Lung (tissue), 12 donors: ENCODE measurements around the gene LEMD2. TPM values are rescaled to one million over a fixed set of nuclear protein-coding genes. Genes with fewer than 3 reads are reported as not detected.

Source experiments
- ATAC-seq: fragments of 200-7000 bp; cut with Tn5 transposase; one replicate; pipeline ENCODE4 v1.9.1; 2020; ENCODE audit warnings: moderate number of reproducible peaks; ENCODE audit not compliant: insufficient read depth, low FRiP score
- DNase-seq, 3 donors: peaks; one replicate each; pipeline ENCODE4 v3.0.0-alpha.2; 2013 to 2017
- H3K27ac ChIP-seq, 2 donors: one replicate each; pipeline ENCODE4 v1.5.1; 2013; ENCODE audit warnings: mild to moderate bottlenecking in 2 of 2, moderate library complexity in 2 of 2, control low read depth in 1 of 2, inconsistent platforms in 1 of 2, low read depth in 1 of 2, low read length in 1 of 2
- H3K27me3 ChIP-seq, 3 donors: one replicate each; pipeline ENCODE4 v1.5.1; 2013; ENCODE audit warnings: low read length in 2 of 3; ENCODE audit not compliant: control insufficient read depth in 3 of 3, insufficient read depth in 3 of 3
- H3K36me3 ChIP-seq, 4 donors: one replicate each; pipeline ENCODE4 v1.5.1; 2013; ENCODE audit warnings: low read length in 4 of 4, mild to moderate bottlenecking in 1 of 4, moderate library complexity in 1 of 4; ENCODE audit not compliant: control insufficient read depth in 4 of 4, insufficient read depth in 4 of 4
- H3K4me1 ChIP-seq, 5 donors: one replicate each; pipeline ENCODE4 v1.5.1; 2013; ENCODE audit warnings: low read length in 5 of 5, mild to moderate bottlenecking in 2 of 5, moderate library complexity in 1 of 5; ENCODE audit not compliant: control insufficient read depth in 5 of 5, insufficient read depth in 5 of 5
- H3K4me3 ChIP-seq: one replicate; pipeline ENCODE4 v1.5.1; 2013; ENCODE audit warnings: mild to moderate bottlenecking, control low read depth, moderate library complexity
- H3K9ac ChIP-seq, 2 donors: one replicate each; pipeline ENCODE4 v1.5.1; 2013; ENCODE audit warnings: low read length in 2 of 2, control low read depth in 1 of 2; ENCODE audit not compliant: insufficient read depth in 1 of 2
- H3K9me3 ChIP-seq, 4 donors: one replicate each; pipeline ENCODE4 v1.5.1; 2013; ENCODE audit warnings: low read length in 3 of 4, mild to moderate bottlenecking in 1 of 4, moderate library complexity in 1 of 4; ENCODE audit not compliant: control insufficient read depth in 4 of 4, insufficient read depth in 3 of 4
- CTCF ChIP-seq: IDR thresholded peaks from 2 replicates; pipeline ENCODE4 v1.5.1; 2012; ENCODE audit warnings: mild to moderate bottlenecking; ENCODE audit errors: control extremely low read depth, extremely low read depth
- WGBS, 2 donors: extraction: QIAGEN DNeasy Blood & Tissue Kit; methylation state at CpG; one replicate each; pipeline ENCODE4 v1.1.7; 2013; 5-methylcytosine and 5-hydroxymethylcytosine counted together
- polyA plus RNA-seq, 2 donors: library from polyadenylated mRNA; stranded (reverse); fragments of 200-250 nt; gene quantifications; one replicate each; pipeline ENCODE4 v1.2.1, GENCODE V29; 2013
- total RNA-seq, 2 donors: library from RNA; depleted of rRNA in 1 of 2; stranded (reverse); fragments of >200 nt in 1 of 2; gene quantifications; one replicate each; pipeline ENCODE4 v1.2.1, GENCODE V29; 2014 to 2021
- donor health status: control.
- donor health status: control.
- donor health status: Bipolar disorder and iron deficiency.
- donor health status: healthy.
- donor health status: DM: yes; HTN: yes; CAD: no.

LEMD2 gene
- total and polyA plus RNA-seq, 4 donors: 52.1 to 63.6 (median 54.5) TPM

- Histone ChIP-seq H3K27ac (no peak overlapping the region), H3K4me3 (no peak overlapping the region), H3K9me3 (no peaks in the 10 kb centered on the region), H3K27me3 (no peaks in the 10 kb centered on the region), H3K9ac (no peak overlapping the region), H3K4me1 (peaks cover 3 to 14% (median 5%) of the 10 kb centered on the region in 5 donors), H3K36me3 (peaks cover 22 to 75% (median 64%) of the 10 kb centered on the region in 4 donors)
- WGBS, 2 donors: 75 to 84% methylated on average over 16 of the region's 16 CpGs
- TF ChIP-seq CTCF: no peak
- no peak for ATAC-seq
- no peak for DNase-seq
These were observed 7.6 kb downstream of the LEMD2 start for GRCh38 chr6:33781131-33781975.

DNA sequence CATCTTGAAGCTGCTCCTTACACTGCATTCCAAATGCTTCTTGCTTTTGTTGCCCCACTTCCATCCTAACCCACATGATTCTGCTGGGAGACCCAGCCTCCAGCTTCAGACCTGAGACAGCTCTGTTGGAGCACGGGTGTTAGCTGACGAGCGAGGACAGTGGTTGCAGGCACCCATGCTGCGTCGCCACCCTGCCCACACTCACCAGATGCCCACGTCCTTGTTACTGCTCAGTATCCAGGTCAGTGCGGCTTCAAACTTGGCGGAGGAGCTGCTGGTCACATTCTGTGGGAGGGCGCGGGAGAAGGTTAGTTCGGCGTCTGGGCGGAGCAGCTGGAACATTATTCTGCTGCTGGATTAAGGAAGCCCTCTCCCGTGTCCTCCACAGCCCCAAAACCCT is 9.0 kb downstream of the LEMD2 start:
- ATAC-seq (no peak), DNase-seq (no peak)
- no peak overlapping the region for H3K9ac ChIP-seq
- peaks cover 0 to 5% (median under 1%) of the 10 kb centered on the region in 5 donors for H3K4me1 ChIP-seq
- no peaks in the 10 kb centered on the region for H3K27me3 ChIP-seq
- no peak overlapping the region for H3K27ac ChIP-seq
- no peak overlapping the region for H3K4me3 ChIP-seq
- H3K9me3 ChIP-seq: no peaks in the 10 kb centered on the region
- 92 to 97% methylated on average over 14 of the region's 14 CpGs for WGBS, 2 donors
- TF ChIP-seq CTCF: no peak
- H3K36me3 ChIP-seq: peaks cover 30 to 84% (median 74%) of the 10 kb centered on the region in 4 donors

DNA sequence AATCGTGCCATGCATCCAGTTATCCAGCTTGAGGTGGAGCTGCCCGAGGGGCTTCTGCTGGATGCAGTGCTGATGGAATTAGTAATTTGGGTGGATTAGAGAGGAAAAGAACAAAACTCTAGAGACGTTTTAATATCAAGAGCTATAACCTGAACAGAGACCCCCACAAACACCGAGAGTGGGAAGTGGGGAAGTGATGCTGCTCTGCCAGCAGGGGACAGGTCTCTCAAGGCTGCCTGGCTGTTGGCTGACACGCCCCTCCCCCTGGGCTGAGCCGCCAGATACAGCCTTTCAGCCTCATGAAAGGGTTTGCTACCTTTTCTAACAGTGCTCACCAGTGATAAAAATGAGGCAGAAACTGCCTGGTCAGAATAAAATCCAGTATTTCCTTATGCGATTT is 9.6 kb downstream of the LEMD2 start:
- TF ChIP-seq CTCF: no peak
- Histone ChIP-seq H3K36me3 (peaks cover 31 to 86% (median 74%) of the 10 kb centered on the region in 4 donors), H3K27me3 (no peaks in the 10 kb centered on the region), H3K27ac (no peak overlapping the region), H3K4me1 (peaks cover 0 to 5% (median 0%) of the 10 kb centered on the region in 5 donors), H3K4me3 (no peak overlapping the region), H3K9me3 (no peaks in the 10 kb centered on the region), H3K9ac (no peak overlapping the region)
- no peak for DNase-seq
- 84 to 92% methylated on average over 7 of the region's 7 CpGs for WGBS, 2 donors
- ATAC-seq: no peak
